Keratinocyte (primary cell): ENCODE data around the gene CMSS1. TPM values are rescaled to one million over a fixed set of nuclear protein-coding genes. Genes with fewer than 3 reads are reported as not detected.

ENCODE experiments used
- DNase-seq: peaks from one replicate; pipeline ENCODE4 v3.0.0-alpha.2; 2011; ENCODE audit warnings: low read depth, missing footprints, low spot score
- FAIRE-seq: peaks from 2 replicates; lab custom pipeline; 2011; peaks lifted over from hg19 to GRCh38; lab: Jason Lieb, UNC
- H2AFZ ChIP-seq: 2 replicates; pipeline ENCODE4 v1.6.0; 2012; ENCODE audit warnings: low read length, control low read depth, inconsistent platforms; ENCODE audit not compliant: control insufficient read depth
- H3K27ac ChIP-seq: 2 replicates; pipeline ENCODE4 v1.5.1; 2011; ENCODE audit warnings: low read length; ENCODE audit not compliant: control insufficient read depth, insufficient read depth
- H3K27me3 ChIP-seq: 3 replicates; pipeline ENCODE4 v1.6.0; 2011; ENCODE audit warnings: low read length; ENCODE audit not compliant: control insufficient read depth, insufficient read depth; ENCODE audit errors: extremely low read depth
- H3K36me3 ChIP-seq, 2 experiments: 2 replicates in 1 of 2; 3 replicates in 1 of 2; pipeline ENCODE4 v1.5.1; 2011; ENCODE audit warnings: low read length in 2 of 2, mild to moderate bottlenecking in 1 of 2; ENCODE audit not compliant: control insufficient read depth in 2 of 2, insufficient read depth in 2 of 2; ENCODE audit errors: extremely low read depth in 1 of 2
- H3K4me1 ChIP-seq: 3 replicates; pipeline ENCODE4 v1.5.1; 2011; ENCODE audit warnings: low read length; ENCODE audit not compliant: control insufficient read depth, insufficient read depth; ENCODE audit errors: extremely low read depth
- H3K4me2 ChIP-seq: 3 replicates; pipeline ENCODE4 v1.6.0; 2011; ENCODE audit warnings: low read depth, low read length; ENCODE audit not compliant: control insufficient read depth, insufficient read depth; ENCODE audit errors: extremely low read depth
- H3K4me3 ChIP-seq, 3 experiments: fragments of 200-600 bp in 1 of 3; sonication (generic) in 1 of 3; 2 replicates in 2 of 3; 3 replicates in 1 of 3; pipeline ENCODE4 v1.5.1; 2011 to 2016; ENCODE audit warnings: low read length in 3 of 3, mild to moderate bottlenecking in 3 of 3, control low read depth in 2 of 3, inconsistent platforms in 1 of 3, low read depth in 1 of 3, mixed read lengths in 1 of 3, mixed run types in 1 of 3, moderate library complexity in 1 of 3; ENCODE audit not compliant: control insufficient read depth in 2 of 3, insufficient read depth in 2 of 3; ENCODE audit errors: extremely low read depth in 1 of 3
- H3K79me2 ChIP-seq: 2 replicates; pipeline ENCODE4 v1.6.0; 2012; ENCODE audit warnings: low read length; ENCODE audit not compliant: control insufficient read depth, insufficient read depth
- H3K9ac ChIP-seq: 3 replicates; pipeline ENCODE4 v1.6.0; 2011; ENCODE audit warnings: low read length; ENCODE audit not compliant: control insufficient read depth, insufficient read depth; ENCODE audit errors: extremely low read depth
- H3K9me1 ChIP-seq: 3 replicates; pipeline ENCODE4 v1.6.0; 2011; ENCODE audit warnings: low read length; ENCODE audit not compliant: control insufficient read depth, insufficient read depth; ENCODE audit errors: extremely low read depth
- H3K9me3 ChIP-seq: 2 replicates; pipeline ENCODE4 v1.5.1; 2012; ENCODE audit warnings: low read depth, low read length; ENCODE audit not compliant: control insufficient read depth
- H4K20me1 ChIP-seq: 3 replicates; pipeline ENCODE4 v1.6.0; 2011; ENCODE audit warnings: low read length; ENCODE audit not compliant: control insufficient read depth, insufficient read depth; ENCODE audit errors: extremely low read depth
- CTCF ChIP-seq, 3 experiments: IDR thresholded peaks in 1 of 3; conservative IDR thresholded peaks in 1 of 3; optimal IDR thresholded peaks in 1 of 3; 2 replicates in 2 of 3; 3 replicates in 1 of 3; pipeline versions ENCODE3 to v1.5.1; 2011; ENCODE audit warnings: low read length in 3 of 3, mild to moderate bottlenecking in 3 of 3, moderate library complexity in 2 of 3, control low read depth in 1 of 3, inconsistent platforms in 1 of 3; ENCODE audit not compliant: insufficient read depth in 2 of 3; ENCODE audit errors: extremely low read depth in 1 of 3
- EZH2 ChIP-seq: IDR thresholded peaks from one replicate; pipeline ENCODE4 v1.6.1; 2012; ENCODE audit warnings: inconsistent platforms, mild to moderate bottlenecking, low read length, moderate library complexity
- dilution Hi-C: fragments of 300-500 bp; cut with MboI; formaldehyde crosslinking; loops from one replicate; pipeline ENCODE4 v1.7.0; 2020; ENCODE audit warnings: low sequenced_read_pairs; ENCODE audit not compliant: extremely low pct_ligation_motif_present
- polyA plus RNA-seq, 5 experiments: library from polyadenylated mRNA; depleted of rRNA in 3 of 5; stranded (reverse) in 3 of 5; stranded (forward) in 1 of 5; unstranded in 1 of 5; fragments of >200 nt; gene quantifications; 1 replicate in 1 of 5; 2 replicates in 3 of 5; 3 replicates in 1 of 5; pipeline versions ENCODE4 v1.2.1 to v1.2.3, GENCODE V29; 2011 to 2012; ENCODE audit warnings: missing spikeins in 2 of 5, low read depth in 1 of 5, low replicate concordance in 1 of 5

CMSS1 gene
- polyA plus RNA-seq, 1 donor (not counting 4 experiments of a cell fraction or from before 2014, with no cell fraction given) = 37.2 TPM

- Histone ChIP-seq H3K9ac (no peak overlapping the region), H4K20me1 (no peaks in the 10 kb centered on the region), H3K27me3 (no peaks in the 10 kb centered on the region), H3K4me2 (no peak overlapping the region), H3K4me1 (no peaks in the 10 kb centered on the region), H3K4me3 (no peak overlapping the region), H3K79me2 (no peaks in the 10 kb centered on the region), H3K27ac (no peak overlapping the region), H3K9me1 (no peaks in the 10 kb centered on the region), H2AFZ (no peak overlapping the region), H3K9me3 (no peaks in the 10 kb centered on the region), H3K36me3 (peaks cover 0 to 2% of the 10 kb centered on the region in 2 experiments)
- TF ChIP-seq CTCF (optimal IDR thresholded peaks at IDR 0.05 in 1 of 3, IDR thresholded peaks at IDR 0.05 in 1 of 3, conservative IDR thresholded peaks at IDR 0.05 in 1 of 3; ENCODE audit: extremely low read depth in 1 of 3, insufficient read depth in 2 of 3, low read length in 3 of 3) (no peak), EZH2 (no peak)
- dilution Hi-C loops = no loop called here
- DNase-seq (no peak), FAIRE-seq (no peak)
Observed at GRCh38 chr3:100173961-100174360, 356.3 kb downstream of the CMSS1 start.

DNA sequence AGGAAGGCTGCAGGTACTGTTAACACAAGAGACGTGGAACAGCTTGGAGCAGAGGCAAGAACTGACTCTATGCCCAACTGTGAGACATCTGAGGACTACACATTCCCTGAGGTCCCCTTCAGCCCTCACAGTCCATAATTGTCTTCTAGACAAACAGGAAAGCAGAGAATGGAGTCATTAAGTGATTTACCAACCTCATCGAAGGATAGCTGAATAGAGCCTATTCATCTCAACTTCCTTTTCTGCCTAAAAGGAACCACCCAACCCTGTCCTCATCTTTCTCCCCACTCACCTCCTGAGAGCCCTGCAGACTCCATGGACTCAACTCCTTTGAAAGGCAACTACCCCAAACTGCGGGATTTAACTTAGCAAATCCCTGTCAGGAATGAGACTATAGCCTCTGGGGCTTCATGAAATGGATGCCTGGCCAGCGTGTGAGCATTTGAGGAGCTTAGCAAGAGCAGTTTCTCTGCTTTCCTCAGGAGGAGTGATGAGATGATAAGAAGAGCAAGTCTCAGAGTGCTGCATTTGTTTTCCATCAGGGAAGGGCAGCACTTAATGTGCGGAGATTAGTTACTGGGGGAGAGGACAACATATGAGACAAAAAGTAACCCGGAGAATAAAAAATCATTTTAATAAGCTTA is 358.1 kb downstream of the CMSS1 start:
- H4K20me1 ChIP-seq = no peaks in the 10 kb centered on the region
- no peak for FAIRE-seq
- H3K36me3 ChIP-seq = peaks cover 0 to 2% of the 10 kb centered on the region in 2 experiments
- no peaks in the 10 kb centered on the region for H3K4me1 ChIP-seq
- H3K79me2 ChIP-seq = no peaks in the 10 kb centered on the region
- no peak overlapping the region for H3K4me3 ChIP-seq
- dilution Hi-C loops = no loop called here
- H3K9me1 ChIP-seq = no peaks in the 10 kb centered on the region
- H2AFZ ChIP-seq = no peak overlapping the region
- H3K27me3 ChIP-seq = no peaks in the 10 kb centered on the region
- no peak overlapping the region for H3K4me2 ChIP-seq
- TF ChIP-seq EZH2 (no peak), CTCF (optimal IDR thresholded peaks at IDR 0.05 in 1 of 3, IDR thresholded peaks at IDR 0.05 in 1 of 3, conservative IDR thresholded peaks at IDR 0.05 in 1 of 3; ENCODE audit: extremely low read depth in 1 of 3, insufficient read depth in 2 of 3, low read length in 3 of 3) (no peak)
- DNase-seq = no peak
- no peak overlapping the region for H3K27ac ChIP-seq
- peaks cover 5% of the 10 kb centered on the region for H3K9me3 ChIP-seq
- H3K9ac ChIP-seq = no peak overlapping the region
